ENCODE results near the gene MBNL1. TPM values are rescaled to one million over a fixed set of nuclear protein-coding genes. Genes with fewer than 3 reads are reported as not detected.

MBNL1 gene
- total RNA-seq, 1 experiment from 2014 or later, result 140 TPM

- BruUV-seq (replicated peaks), result no TSS peak
- DNase-seq (ENCODE audit: low read depth, low spot score) (no peak), ATAC-seq (no peak)
- TF ChIP-seq TCF7L2 (IDR thresholded peaks at IDR 0.05; ENCODE audit: low read depth, low read length), result no peak
- TF ChIP-seq POLR2AphosphoS5 (IDR thresholded peaks at IDR 0.05; ENCODE audit: low read depth, low read length), result no peak
- TF ChIP-seq SIN3A (IDR thresholded peaks at IDR 0.05; ENCODE audit: borderline replicate concordance, insufficient read depth, low read depth, low read length), result no peak
- no peak for TF ChIP-seq REST (IDR thresholded peaks at IDR 0.05; ENCODE audit: insufficient read depth in 1 of 2, low read depth in 2 of 2, low read length in 1 of 2)
- TF ChIP-seq CTCF (IDR thresholded peaks at IDR 0.05), result no peak
- Histone ChIP-seq H3K36me3 (ENCODE audit: control insufficient read depth, insufficient read depth, low read length) (no peaks in the 10 kb centered on the region), H3K27me3 (ENCODE audit: control insufficient read depth, insufficient read depth, low read length) (no peaks in the 10 kb centered on the region), H3K4me1 (ENCODE audit: control insufficient read depth, insufficient read depth, low read length) (no peaks in the 10 kb centered on the region), H3K27ac (ENCODE audit: low read length) (no peak overlapping the region), H3K9me3 (ENCODE audit: control insufficient read depth, insufficient read depth, low read depth, low read length) (no peaks in the 10 kb centered on the region), H3K4me3 (ENCODE audit: low read depth in 2 of 2, low read length in 2 of 2) (no peak overlapping the region)
- ChIA-PET POLR2A (no interaction called here), CTCF (no interaction called here)
- in situ Hi-C loops (cut with HindIII; ENCODE audit: low pct_unique_long_range_greater_than_20kb, low sequenced_read_pairs) (no loop called here), intact Hi-C loops (cut with micrococcal nuclease; ENCODE audit: unreplicated experiment) (no loop called here)
These were observed 8.7 kb upstream of the MBNL1 start for GRCh38 chr3:152260026-152260425.

GRCh38 chr3:152260529-152260928 lies 8.2 kb upstream of the MBNL1 start:
- no peaks in the 10 kb centered on the region for H3K4me1 ChIP-seq (ENCODE audit: control insufficient read depth, insufficient read depth, low read length)
- no TSS peak for BruUV-seq (replicated peaks)
- DNase-seq (ENCODE audit: low read depth, low spot score) (no peak), ATAC-seq (no peak)
- no peaks in the 10 kb centered on the region for H3K27me3 ChIP-seq (ENCODE audit: control insufficient read depth, insufficient read depth, low read length)
- H3K27ac ChIP-seq (ENCODE audit: low read length), result no peak overlapping the region
- no peak overlapping the region for H3K4me3 ChIP-seq (ENCODE audit: low read depth in 2 of 2, low read length in 2 of 2)
- CTCF ChIA-PET, result no interaction called here
- H3K36me3 ChIP-seq (ENCODE audit: control insufficient read depth, insufficient read depth, low read length), result no peaks in the 10 kb centered on the region
- TF ChIP-seq TCF7L2 (IDR thresholded peaks at IDR 0.05; ENCODE audit: low read depth, low read length) (no peak), REST (IDR thresholded peaks at IDR 0.05; ENCODE audit: insufficient read depth in 1 of 2, low read depth in 2 of 2, low read length in 1 of 2) (no peak), POLR2AphosphoS5 (IDR thresholded peaks at IDR 0.05; ENCODE audit: low read depth, low read length) (no peak), SIN3A (IDR thresholded peaks at IDR 0.05; ENCODE audit: borderline replicate concordance, insufficient read depth, low read depth, low read length) (no peak)
- H3K9me3 ChIP-seq (ENCODE audit: control insufficient read depth, insufficient read depth, low read depth, low read length), result no peaks in the 10 kb centered on the region
- in situ Hi-C loops (cut with HindIII; ENCODE audit: low pct_unique_long_range_greater_than_20kb, low sequenced_read_pairs) (no loop called here), intact Hi-C loops (cut with micrococcal nuclease; ENCODE audit: unreplicated experiment) (no loop called here)
- POLR2A ChIA-PET, result no interaction called here

All from Panc1 (cell line).